Left colon (tissue), 2 donors: ENCODE results near the gene SNW1. TPM values are rescaled to one million over a fixed set of nuclear protein-coding genes. Genes with fewer than 3 reads are reported as not detected.
"Not testable (repeated sequence)": the region's sequence is repeated elsewhere in the genome, so short reads cannot be mapped to it uniquely, and the experiment has no call there.

Experiments used
- ATAC-seq: fragments of 200-7000 bp; cut with Tn5 transposase; one replicate; pipeline ENCODE4 v1.9.1; 2020; ENCODE audit warnings: mild to moderate bottlenecking, moderate library complexity
- DNase-seq, 2 donors: peaks; one replicate each; pipeline ENCODE4 v3.0.0-alpha.2; 2020
- intact Hi-C, 2 donors: fragments of 100-400 bp; cut with DNase I in 1 of 2; cut with micrococcal nuclease in 1 of 2; formaldehyde crosslinking; loops; one replicate each; pipeline versions ENCODE4 v1.11.2 to v1.14.0; 2022; cut with DNase I, micrococcal nuclease
- total RNA-seq, 2 donors: library from RNA; stranded (reverse); fragmentation: NEBNext Ultra II Directional; extraction: Animal tissue kit (Norgen Biotek cat#: 25700); gene quantifications; one replicate each; pipeline ENCODE4 v1.2.1, GENCODE V29; 2021
- donor health status: DM: no; HTN: no; CAD: no.
- donor health status: DM: yes; HTN: yes; CAD: no.

The SNW1 gene
- total RNA-seq, 2 donors from 2014 or later: 60.6 to 67.1 TPM

- intact Hi-C loops: no loop called here
- DNase-seq (peak in 1 of 2 donors; percentile 16), ATAC-seq (peak; percentile 13)
These were observed 412 bp upstream of the SNW1 start for GRCh38 chr14:77761205-77761931.

- intact Hi-C loops: no loop called here
- no peak for DNase-seq
- ATAC-seq: no peak
These were observed 8.0 kb downstream of the SNW1 start for GRCh38 chr14:77752799-77753516.

- intact Hi-C loops: no loop called here
- ATAC-seq (no peak), DNase-seq (no peak)
These were observed 8.7 kb downstream of the SNW1 start for GRCh38 chr14:77752266-77752665.

GRCh38 chr14:77747425-77747824 is 13.5 kb downstream of the SNW1 start:
- intact Hi-C loops, ATAC-seq, DNase-seq: not testable (repeated sequence)

- ATAC-seq: peak; percentile 53
- intact Hi-C loops: no loop called here
- no peak for DNase-seq
These were observed 14.8 kb downstream of the SNW1 start for GRCh38 chr14:77746064-77746702.

- no peak for DNase-seq
- no peak for ATAC-seq
These were observed 19.5 kb downstream of the SNW1 start for GRCh38 chr14:77741438-77741837.

GRCh38 chr14:77738559-77739250 is 22.3 kb downstream of the SNW1 start:
- no peak for ATAC-seq
- intact Hi-C loops: no loop called here
- no peak for DNase-seq

More at GRCh38 chr14:77741438-77741837, 19.5 kb downstream of the SNW1 start:
- intact Hi-C loops: no loop called here

- no peak for DNase-seq
- intact Hi-C loops: no loop called here
- no peak for ATAC-seq
These were observed 29.9 kb downstream of the SNW1 start for GRCh38 chr14:77730976-77731497.

- intact Hi-C loops: no loop called here
- no peak for ATAC-seq
- no peak for DNase-seq
These were observed 38.7 kb downstream of the SNW1 start for GRCh38 chr14:77722301-77722700.

GRCh38 chr14:77721437-77721836 is 39.5 kb downstream of the SNW1 start:
- DNase-seq (no peak), ATAC-seq (no peak)
- intact Hi-C loops: no loop called here

- intact Hi-C loops: no loop called here
- ATAC-seq: no peak
- DNase-seq: no peak
These were observed 43.2 kb downstream of the SNW1 start for GRCh38 chr14:77717608-77718305.

GRCh38 chr14:77714926-77715325 is 46.0 kb downstream of the SNW1 start:
- DNase-seq: no peak
- intact Hi-C loops: no loop called here
- no peak for ATAC-seq

- intact Hi-C loops: no loop called here
- ATAC-seq: no peak
- no peak for DNase-seq
These were observed 50.6 kb downstream of the SNW1 start for GRCh38 chr14:77710364-77710763.

- intact Hi-C loops: no loop called here
- DNase-seq (no peak), ATAC-seq (no peak)
These were observed 51.5 kb downstream of the SNW1 start for GRCh38 chr14:77709412-77709811.

- ATAC-seq (peak; percentile 21), DNase-seq (no peak)
- intact Hi-C loops: no loop called here
These were observed 52.2 kb downstream of the SNW1 start for GRCh38 chr14:77708749-77709148.

GRCh38 chr14:77707724-77708408 is 53.1 kb downstream of the SNW1 start, which contains the start of the genes ALKBH1 and SLIRP:
Gene ALKBH1 (minus strand): TSS chr14:77708023. CDS start chr14:77708004, 19 bp downstream.
Gene SLIRP (plus strand): TSS chr14:77708103. CDS start chr14:77708112, 9 bp downstream.
- ATAC-seq (peak; percentile 96), DNase-seq (peak; percentile 89 to 91)
- intact Hi-C loops: no loop called here

GRCh38 chr14:77707355-77707723 is 53.6 kb downstream of the SNW1 start:
- ATAC-seq: peak; percentile 74
- intact Hi-C loops: no loop called here
- DNase-seq: peak in 1 of 2 donors; percentile 36

- intact Hi-C loops: no loop called here
- ATAC-seq (no peak), DNase-seq (no peak)
These were observed 69.7 kb downstream of the SNW1 start for GRCh38 chr14:77691259-77691658.
